H9 (cell line): ENCODE results near the gene OSBPL8. TPM values are rescaled to one million over a fixed set of nuclear protein-coding genes. Genes with fewer than 3 reads are reported as not detected.

Experiments
- DNase-seq: peaks from one replicate; pipeline ENCODE4 v3.0.0-alpha.2; 2017
- H2AFZ ChIP-seq: one replicate; pipeline ENCODE4 v1.6.1; 2013; ENCODE audit warnings: mild to moderate bottlenecking, low read length, control low read depth, moderate library complexity
- H2AK5ac ChIP-seq: 2 replicates; pipeline ENCODE4 v1.6.1; 2013; ENCODE audit warnings: low read length, control low read depth, mixed read lengths; ENCODE audit not compliant: insufficient read length
- H2BK120ac ChIP-seq: one replicate; pipeline ENCODE4 v1.6.1; 2013; ENCODE audit warnings: low read depth, mild to moderate bottlenecking, low read length, control low read depth, inconsistent platforms; ENCODE audit not compliant: poor library complexity, severe bottlenecking
- H2BK12ac ChIP-seq: 2 replicates; pipeline ENCODE4 v1.6.1; 2013; ENCODE audit warnings: low read length, control low read depth, mixed read lengths, low read depth; ENCODE audit not compliant: insufficient read length
- H2BK15ac ChIP-seq: 2 replicates; pipeline ENCODE4 v1.6.1; 2013; ENCODE audit warnings: low read depth, low read length, control low read depth
- H2BK20ac ChIP-seq: one replicate; pipeline ENCODE4 v1.6.1; 2013; ENCODE audit warnings: low read depth, mild to moderate bottlenecking, low read length, control low read depth, inconsistent platforms; ENCODE audit not compliant: poor library complexity, severe bottlenecking
- H2BK5ac ChIP-seq: 2 replicates; pipeline ENCODE4 v1.6.1; 2013; ENCODE audit warnings: low read length, control low read depth, mixed read lengths; ENCODE audit not compliant: insufficient read length
- H3K14ac ChIP-seq: 2 replicates; pipeline ENCODE4 v1.6.1; 2013; ENCODE audit warnings: low read length, control low read depth; ENCODE audit not compliant: insufficient read depth
- H3K18ac ChIP-seq: 2 replicates; pipeline ENCODE4 v1.6.1; 2013; ENCODE audit warnings: low read depth, mild to moderate bottlenecking, mixed read lengths, low read length, control low read depth; ENCODE audit not compliant: insufficient read length
- H3K23ac ChIP-seq: 2 replicates; pipeline ENCODE4 v1.6.1; 2013; ENCODE audit warnings: low read length, control low read depth, mixed read lengths, low read depth; ENCODE audit not compliant: insufficient read length
- H3K23me2 ChIP-seq: 2 replicates; pipeline ENCODE4 v1.6.1; 2013; ENCODE audit warnings: low read depth, mild to moderate bottlenecking, mixed read lengths, low read length, control low read depth; ENCODE audit not compliant: insufficient read length, poor library complexity, severe bottlenecking
- H3K27ac ChIP-seq: 2 replicates; pipeline ENCODE4 v1.5.1; 2013; ENCODE audit warnings: low read length, control low read depth, mixed read lengths, low read depth; ENCODE audit not compliant: insufficient read length
- H3K27me3 ChIP-seq: 2 replicates; pipeline ENCODE4 v1.6.1; 2013; ENCODE audit warnings: low read length, control low read depth, inconsistent platforms; ENCODE audit not compliant: insufficient read depth
- H3K4ac ChIP-seq: 2 replicates; pipeline ENCODE4 v1.6.1; 2013; ENCODE audit warnings: low read depth, mild to moderate bottlenecking, control low read depth, inconsistent platforms, low read length, moderate library complexity
- H3K4me1 ChIP-seq: 2 replicates; pipeline ENCODE4 v1.6.1; 2013; ENCODE audit warnings: low read length, control low read depth, inconsistent platforms; ENCODE audit not compliant: insufficient read depth
- H3K4me2 ChIP-seq: 2 replicates; pipeline ENCODE4 v1.6.1; 2013; ENCODE audit warnings: low read length, control low read depth, mixed read lengths; ENCODE audit not compliant: insufficient read length, insufficient read depth
- H3K56ac ChIP-seq: 2 replicates; pipeline ENCODE4 v1.6.1; 2013; ENCODE audit warnings: low read depth, mild to moderate bottlenecking, mixed read lengths, low read length, control low read depth; ENCODE audit not compliant: insufficient read length
- H3K79me1 ChIP-seq: 2 replicates; pipeline ENCODE4 v1.6.1; 2013; ENCODE audit warnings: low read depth, mild to moderate bottlenecking, moderate library complexity, low read length, control low read depth, inconsistent platforms; ENCODE audit not compliant: insufficient read depth, poor library complexity, severe bottlenecking
- H3K79me2 ChIP-seq: 2 replicates; pipeline ENCODE4 v1.6.1; 2013; ENCODE audit warnings: low read length, control low read depth, inconsistent platforms; ENCODE audit not compliant: insufficient read depth
- H3K9ac ChIP-seq: 2 replicates; pipeline ENCODE4 v1.6.1; 2013; ENCODE audit warnings: low read length, control low read depth, mixed read lengths; ENCODE audit not compliant: insufficient read length; ENCODE audit errors: extremely low read depth
- H3K9me3 ChIP-seq: one replicate; pipeline ENCODE4 v1.6.1; 2013; ENCODE audit warnings: low read depth, low read length, inconsistent platforms; ENCODE audit not compliant: control insufficient read depth
- H3T11ph ChIP-seq: one replicate; pipeline ENCODE4 v1.6.1; 2013; ENCODE audit warnings: mild to moderate bottlenecking, low read length, control low read depth, inconsistent platforms
- H4K20me1 ChIP-seq: one replicate; pipeline ENCODE4 v1.6.1; 2013; ENCODE audit not compliant: control insufficient read depth, insufficient read length, insufficient read depth
- H4K5ac ChIP-seq: 2 replicates; pipeline ENCODE4 v1.6.1; 2013; ENCODE audit warnings: low read depth, mild to moderate bottlenecking, mixed read lengths, low read length, control low read depth; ENCODE audit not compliant: insufficient read length
- H4K8ac ChIP-seq: replicated peaks from 2 replicates; pipeline ENCODE4 v1.6.1; 2013; ENCODE audit warnings: low read length, control low read depth, mixed read lengths, low read depth; ENCODE audit not compliant: insufficient read length
- H4K91ac ChIP-seq: 2 replicates; pipeline ENCODE4 v1.6.1; 2013; ENCODE audit warnings: low read depth, mild to moderate bottlenecking, moderate library complexity, mixed read lengths, low read length, control low read depth; ENCODE audit not compliant: insufficient read length
- H3K27ac Mint-ChIP-seq, 3 experiments: 2 replicates in 2 of 3; 3 replicates in 1 of 3; pipeline ENCODE4 v1.8.0; 2020 to 2021; ENCODE audit warnings: mixed read lengths in 3 of 3, mild to moderate bottlenecking in 1 of 3, moderate library complexity in 1 of 3
- H3K27me3 Mint-ChIP-seq: 2 replicates; pipeline ENCODE4 v1.8.0; 2021; ENCODE audit warnings: low read depth, mild to moderate bottlenecking, moderate library complexity, mixed read lengths
- H3K36me3 Mint-ChIP-seq, 3 experiments: 2 replicates in 2 of 3; 3 replicates in 1 of 3; pipeline ENCODE4 v1.8.0; 2020 to 2021; ENCODE audit warnings: low read depth in 3 of 3, mixed read lengths in 3 of 3; ENCODE audit not compliant: insufficient read depth in 1 of 3
- H3K4me1 Mint-ChIP-seq, 2 experiments: 2 replicates each; pipeline ENCODE4 v1.8.0; 2020; ENCODE audit warnings: mixed read lengths in 2 of 2
- H3K4me3 Mint-ChIP-seq, 2 experiments: 2 replicates in 1 of 2; 3 replicates in 1 of 2; pipeline ENCODE4 v1.8.0; 2020 to 2021; ENCODE audit warnings: mild to moderate bottlenecking in 2 of 2, mixed read lengths in 2 of 2, moderate library complexity in 1 of 2
- H3K9me3 Mint-ChIP-seq, 2 experiments: 2 replicates in 1 of 2; 3 replicates in 1 of 2; pipeline ENCODE4 v1.8.0; 2020; ENCODE audit warnings: mild to moderate bottlenecking in 2 of 2, mixed read lengths in 2 of 2, moderate library complexity in 1 of 2
- total RNA-seq: library from RNA; stranded (reverse); gene quantifications from 2 replicates; pipeline ENCODE4 v1.2.1, GENCODE V29; 2021
- TF ChIP-seq, protein P1 (sequence below): fragments of 200-600 bp; sonication (generic); conservative IDR thresholded peaks from 3 replicates; pipeline ENCODE4 v1.8.0; 2021; ENCODE audit warnings: antibody characterized with exemption, mild to moderate bottlenecking

The OSBPL8 gene
- total RNA-seq, 1 experiment from 2014 or later = 61.2 TPM

DNA sequence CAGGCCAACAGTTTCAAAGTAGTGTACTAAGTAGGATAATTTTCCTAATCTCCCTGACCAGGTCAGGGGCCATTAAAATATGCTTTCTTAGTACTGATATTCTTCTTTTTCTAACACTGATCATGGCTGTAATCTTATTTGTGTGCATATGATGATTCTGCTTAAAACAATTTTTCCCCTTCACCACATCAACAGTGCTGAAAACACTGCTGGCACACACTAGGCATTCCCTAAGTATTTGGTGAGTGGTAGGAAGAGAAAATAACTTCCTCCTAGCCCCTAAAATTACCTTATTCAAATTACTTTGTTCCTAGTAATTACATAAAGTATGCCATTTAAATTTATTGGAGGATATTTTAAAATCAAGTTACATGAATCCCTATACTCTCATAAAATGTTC is 161.5 kb downstream of the OSBPL8 start:
- H2BK20ac ChIP-seq = no peak overlapping the region
- no peak overlapping the region for H2AFZ ChIP-seq
- H3K79me1 ChIP-seq = no peaks in the 10 kb centered on the region
- H3K14ac ChIP-seq = no peak overlapping the region
- H2BK120ac ChIP-seq = no peak overlapping the region
- no peaks in the 10 kb centered on the region for H3K23me2 ChIP-seq
- H2AK5ac ChIP-seq = no peak overlapping the region
- H3K27ac ChIP-seq = no peak overlapping the region
- H4K8ac ChIP-seq = no peak overlapping the region
- no peak overlapping the region for H2BK12ac ChIP-seq
- Mint-ChIP-seq H3K4me3 (no peak overlapping the region), H3K4me1 (no peaks in the 10 kb centered on the region), H3K9me3 (no peaks in the 10 kb centered on the region), H3K27me3 (no peaks in the 10 kb centered on the region), H3K27ac (no peak overlapping the region), H3K36me3 (peaks cover 0 to 12% (median 1%) of the 10 kb centered on the region in 3 experiments; a peak in 2 of 7 replicates)
- H4K20me1 ChIP-seq = no peaks in the 10 kb centered on the region
- TF ChIP-seq, protein P1, sequence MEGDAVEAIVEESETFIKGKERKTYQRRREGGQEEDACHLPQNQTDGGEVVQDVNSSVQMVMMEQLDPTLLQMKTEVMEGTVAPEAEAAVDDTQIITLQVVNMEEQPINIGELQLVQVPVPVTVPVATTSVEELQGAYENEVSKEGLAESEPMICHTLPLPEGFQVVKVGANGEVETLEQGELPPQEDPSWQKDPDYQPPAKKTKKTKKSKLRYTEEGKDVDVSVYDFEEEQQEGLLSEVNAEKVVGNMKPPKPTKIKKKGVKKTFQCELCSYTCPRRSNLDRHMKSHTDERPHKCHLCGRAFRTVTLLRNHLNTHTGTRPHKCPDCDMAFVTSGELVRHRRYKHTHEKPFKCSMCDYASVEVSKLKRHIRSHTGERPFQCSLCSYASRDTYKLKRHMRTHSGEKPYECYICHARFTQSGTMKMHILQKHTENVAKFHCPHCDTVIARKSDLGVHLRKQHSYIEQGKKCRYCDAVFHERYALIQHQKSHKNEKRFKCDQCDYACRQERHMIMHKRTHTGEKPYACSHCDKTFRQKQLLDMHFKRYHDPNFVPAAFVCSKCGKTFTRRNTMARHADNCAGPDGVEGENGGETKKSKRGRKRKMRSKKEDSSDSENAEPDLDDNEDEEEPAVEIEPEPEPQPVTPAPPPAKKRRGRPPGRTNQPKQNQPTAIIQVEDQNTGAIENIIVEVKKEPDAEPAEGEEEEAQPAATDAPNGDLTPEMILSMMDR = no peak
- no peak overlapping the region for H3T11ph ChIP-seq
- H2BK15ac ChIP-seq = no peak overlapping the region
- H3K4me1 ChIP-seq = no peaks in the 10 kb centered on the region
- DNase-seq = no peak
- no peak overlapping the region for H4K91ac ChIP-seq
- no peak overlapping the region for H3K4ac ChIP-seq
- H3K23ac ChIP-seq = no peak overlapping the region
- no peak overlapping the region for H4K5ac ChIP-seq
- no peak overlapping the region for H3K9ac ChIP-seq
- H3K4me2 ChIP-seq = no peak overlapping the region
- H2BK5ac ChIP-seq = no peak overlapping the region
- no peak overlapping the region for H3K56ac ChIP-seq
- no peak overlapping the region for H3K18ac ChIP-seq
- H3K79me2 ChIP-seq = no peaks in the 10 kb centered on the region
- H3K27me3 ChIP-seq = no peaks in the 10 kb centered on the region
- H3K9me3 ChIP-seq = no peaks in the 10 kb centered on the region
